ENCODE results near the gene PPCDC.

PPCDC gene

DNA sequence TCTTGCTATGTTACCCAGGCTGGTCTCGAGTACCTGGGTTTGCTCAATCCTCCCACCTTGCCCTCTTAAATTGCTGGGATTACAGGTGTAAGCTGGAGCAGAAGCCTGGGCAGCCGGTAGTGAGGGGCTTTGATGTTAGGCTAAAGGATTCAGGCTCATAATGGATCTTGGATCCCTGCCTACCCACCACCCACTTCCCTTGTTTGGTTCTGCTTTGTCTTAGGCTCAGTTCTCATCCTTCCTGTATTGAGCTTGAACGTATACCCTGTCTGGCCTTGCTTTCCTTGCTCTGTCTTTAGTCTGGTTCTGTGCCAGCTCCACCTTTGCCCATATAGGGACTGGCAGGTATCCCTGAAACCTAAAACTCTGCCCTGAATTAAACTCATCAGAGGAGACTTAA, 1.7 kb downstream of the PPCDC start:
- Histone ChIP-seq H3K4me1 (peaks cover 9% of the 10 kb centered on the region), H3K36me3 (replicated peaks) (peaks cover 15% of the 10 kb centered on the region), H3K9me3 (no peaks in the 10 kb centered on the region; the same call in 1 of the 2 replicates), H3K27me3 (ENCODE audit: low read depth) (no peaks in the 10 kb centered on the region), H3K4me3 (no peak overlapping the region)
- no peak for DNase-seq (ENCODE audit: low spot score in 2 of 2)
- in situ Hi-C loops (cut with MboI; ENCODE audit: low sequenced_read_pairs) = loop anchor here (5.0 to 10.0 kb wide), 2 partner anchors 177 to 660 kb away; partner anchors contain the start of gene C15orf39

DNA sequence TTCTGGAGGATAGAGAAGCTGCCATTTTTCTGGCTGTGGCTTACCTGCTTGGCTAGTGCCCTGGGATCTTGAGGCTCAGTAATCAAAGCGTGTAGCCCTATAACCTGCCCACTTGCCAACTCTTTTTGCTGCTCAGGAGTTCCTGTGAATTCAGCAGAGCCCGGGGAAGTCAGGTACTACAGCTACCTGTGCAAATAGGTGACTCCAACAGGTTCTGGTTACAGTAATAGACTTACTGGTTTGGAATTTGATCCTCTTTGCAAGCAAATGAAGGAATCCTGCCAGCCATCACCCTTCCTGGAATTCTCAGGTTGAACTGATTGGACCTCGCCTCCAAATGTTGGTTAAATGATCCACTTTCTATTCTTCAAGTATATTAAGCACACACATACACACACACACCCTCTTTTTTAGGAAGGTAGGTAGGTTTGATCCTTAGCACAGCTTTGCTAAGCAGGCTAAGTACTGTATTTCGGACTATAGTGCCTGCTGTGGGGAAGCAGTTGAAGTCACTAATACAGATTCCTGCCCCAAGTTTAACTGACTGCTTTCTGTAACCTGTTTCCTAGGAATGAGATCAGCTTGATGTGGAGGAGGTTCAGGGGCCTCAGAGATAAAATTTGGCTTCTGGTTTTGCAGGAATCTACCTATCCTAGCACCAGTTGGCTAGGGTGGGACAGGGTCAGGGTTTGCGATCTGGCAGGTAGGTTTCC, 2.3 kb downstream of the PPCDC start:
- H3K4me1 ChIP-seq = peaks cover 9% of the 10 kb centered on the region
- in situ Hi-C loops (cut with MboI; ENCODE audit: low sequenced_read_pairs) = loop anchor here (5.0 to 10.0 kb wide), 2 partner anchors 177 to 659 kb away; partner anchors contain the start of gene C15orf39
- no peaks in the 10 kb centered on the region; the same call in 1 of the 2 replicates for H3K9me3 ChIP-seq
- H3K27me3 ChIP-seq (ENCODE audit: low read depth) = no peaks in the 10 kb centered on the region
- DNase-seq (ENCODE audit: low spot score in 2 of 2) = no peak
- peaks cover 21% of the 10 kb centered on the region for H3K36me3 ChIP-seq (replicated peaks)
- no peak overlapping the region for H3K4me3 ChIP-seq

DNA sequence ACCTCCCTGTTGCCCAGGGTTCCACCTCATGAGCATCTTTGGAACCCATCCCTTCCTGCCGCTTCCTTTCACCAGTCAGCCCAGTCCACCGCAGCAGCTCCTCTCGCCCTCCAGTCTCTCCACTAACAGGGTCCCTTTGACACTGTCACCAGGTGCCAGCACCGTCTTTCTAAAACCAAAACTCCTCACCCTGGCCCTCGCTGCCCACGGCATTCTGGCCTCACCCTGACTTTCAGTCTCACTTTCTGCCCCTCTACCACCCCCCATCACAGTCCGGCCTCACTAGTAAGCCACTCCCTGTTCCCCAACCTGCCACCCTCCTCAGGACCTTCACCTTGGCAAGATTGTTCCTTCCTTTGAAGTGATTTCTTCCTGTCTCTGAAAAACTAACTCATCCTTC, 4.2 kb downstream of the PPCDC start:
- Histone ChIP-seq H3K9me3 (no peaks in the 10 kb centered on the region; the same call in 1 of the 2 replicates), H3K27me3 (ENCODE audit: low read depth) (no peaks in the 10 kb centered on the region), H3K4me3 (no peak overlapping the region), H3K4me1 (peaks cover 9% of the 10 kb centered on the region), H3K36me3 (replicated peaks) (peaks cover 23% of the 10 kb centered on the region)
- DNase-seq (ENCODE audit: low spot score in 2 of 2) = no peak
- in situ Hi-C loops (cut with MboI; ENCODE audit: low sequenced_read_pairs) = loop anchor here (5.0 to 10.0 kb wide), 2 partner anchors 175 to 657 kb away; partner anchors contain the start of gene C15orf39

DNA sequence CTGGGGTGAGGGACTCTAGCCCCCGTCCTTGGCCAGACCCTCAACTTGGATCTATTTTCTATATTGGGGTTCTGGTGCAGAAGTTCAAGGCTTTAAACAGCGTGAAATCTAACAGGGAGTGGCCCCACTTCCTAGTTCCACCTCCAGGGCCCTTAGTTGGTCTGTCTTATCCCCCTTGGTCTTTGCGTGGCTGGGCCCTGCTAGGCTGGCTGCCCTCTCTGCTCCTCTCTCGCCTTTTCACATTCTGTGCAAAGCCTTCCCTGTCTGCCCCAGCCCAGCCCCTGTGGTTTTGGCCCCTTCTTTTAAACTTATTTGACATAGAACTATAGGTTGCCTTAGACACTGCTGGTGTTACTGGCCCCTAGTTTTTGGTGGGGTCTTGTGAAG, 5.6 kb downstream of the PPCDC start:
- no peak for DNase-seq (ENCODE audit: low spot score in 2 of 2)
- Histone ChIP-seq H3K4me3 (no peak overlapping the region), H3K4me1 (peaks cover 8% of the 10 kb centered on the region), H3K27me3 (ENCODE audit: low read depth) (no peaks in the 10 kb centered on the region), H3K9me3 (no peaks in the 10 kb centered on the region), H3K36me3 (replicated peaks) (peaks cover 19% of the 10 kb centered on the region)
- in situ Hi-C loops (cut with MboI; ENCODE audit: low sequenced_read_pairs) = loop anchor here (5.0 to 10.0 kb wide), 2 partner anchors 173 to 656 kb away; partner anchors contain the start of gene C15orf39

DNA sequence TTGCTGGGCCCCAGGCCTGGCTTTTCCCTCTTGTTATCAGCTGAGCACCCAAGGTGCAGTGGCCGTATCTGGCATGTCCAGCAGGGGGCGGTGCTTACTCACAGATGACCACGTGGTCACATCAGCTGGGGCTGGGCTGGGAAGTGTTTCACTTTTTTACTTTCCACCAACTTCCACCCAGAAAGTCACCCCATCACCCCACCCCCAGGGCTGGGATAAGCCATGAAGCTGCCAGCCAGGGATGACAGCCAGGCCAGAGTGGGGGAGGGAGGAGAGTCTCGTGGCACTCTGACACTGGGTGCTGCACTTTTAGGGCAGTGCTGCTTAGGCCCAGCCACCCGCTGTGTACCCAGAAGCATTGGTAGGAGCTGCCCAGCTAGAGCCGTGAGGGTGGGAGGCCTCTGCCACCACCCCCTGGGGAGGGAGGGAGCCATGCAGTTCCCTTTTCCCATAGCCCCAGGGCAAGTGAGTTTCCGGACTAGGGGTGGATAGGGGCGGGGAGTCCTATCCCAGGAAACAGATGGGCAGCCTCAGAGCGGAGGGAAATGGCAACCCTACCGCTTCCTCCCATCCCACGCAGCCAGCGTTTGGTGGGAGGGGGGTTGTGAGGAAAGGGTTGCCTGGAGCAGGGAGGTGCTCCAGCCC, 6.1 kb downstream of the PPCDC start:
- no peaks in the 10 kb centered on the region for H3K9me3 ChIP-seq
- peaks cover 3% of the 10 kb centered on the region for H3K4me1 ChIP-seq
- peak; percentile 87 to 99 for DNase-seq (ENCODE audit: low spot score in 2 of 2)
- H3K27me3 ChIP-seq (ENCODE audit: low read depth) = no peaks in the 10 kb centered on the region
- H3K36me3 ChIP-seq (replicated peaks) = peaks cover 19% of the 10 kb centered on the region
- no peak overlapping the region for H3K4me3 ChIP-seq
- in situ Hi-C loops (cut with MboI; ENCODE audit: low sequenced_read_pairs) = loop anchor here (5.0 to 10.0 kb wide), 2 partner anchors 173 to 655 kb away; partner anchors contain the start of gene C15orf39

DNA sequence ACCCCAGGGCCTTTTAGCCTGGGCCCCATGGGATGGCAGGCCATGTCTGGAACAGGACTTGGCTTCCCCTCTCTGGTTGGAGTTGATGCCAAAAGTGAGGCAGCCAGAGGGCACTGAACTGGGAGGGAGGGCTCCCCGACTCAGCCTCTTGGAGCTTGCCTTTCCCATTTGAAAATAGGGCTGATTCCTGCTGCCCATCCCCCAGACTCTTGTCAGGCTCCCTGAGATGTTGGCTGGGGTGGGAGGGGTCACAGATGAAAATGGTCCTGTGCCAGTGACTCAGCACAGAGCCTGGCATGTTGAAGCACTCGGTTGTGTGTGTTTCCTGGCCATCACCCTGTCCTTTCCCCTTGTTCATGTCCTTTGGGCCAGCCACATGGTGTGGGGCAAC, 6.6 kb downstream of the PPCDC start:
- Histone ChIP-seq H3K4me1 (peaks cover 3% of the 10 kb centered on the region), H3K9me3 (no peaks in the 10 kb centered on the region), H3K36me3 (replicated peaks) (peaks cover 19% of the 10 kb centered on the region), H3K27me3 (ENCODE audit: low read depth) (no peaks in the 10 kb centered on the region), H3K4me3 (no peak overlapping the region)
- no peak for DNase-seq (ENCODE audit: low spot score in 2 of 2)
- in situ Hi-C loops (cut with MboI; ENCODE audit: low sequenced_read_pairs) = no loop called here

DNA sequence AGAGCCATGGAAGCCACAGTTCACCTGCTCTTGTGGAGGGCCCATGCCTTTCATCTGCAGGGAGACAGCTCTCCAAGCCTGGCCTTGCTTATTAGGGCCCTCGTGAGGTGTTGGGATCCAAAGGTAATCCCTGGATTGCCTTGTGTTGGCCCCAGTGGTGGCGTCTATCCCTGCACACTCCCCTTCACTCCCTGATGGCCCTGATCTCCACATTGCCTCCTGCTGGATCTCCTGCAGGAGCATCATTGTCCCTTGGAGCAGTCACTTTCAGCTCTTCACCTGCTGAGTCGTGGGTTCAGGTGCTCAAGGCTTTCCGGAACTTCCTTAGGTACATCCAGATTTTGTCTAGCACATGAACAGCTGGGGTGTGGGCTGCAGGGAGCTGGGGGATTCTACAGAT, 7.0 kb downstream of the PPCDC start:
- H3K4me3 ChIP-seq = no peak overlapping the region

DNA sequence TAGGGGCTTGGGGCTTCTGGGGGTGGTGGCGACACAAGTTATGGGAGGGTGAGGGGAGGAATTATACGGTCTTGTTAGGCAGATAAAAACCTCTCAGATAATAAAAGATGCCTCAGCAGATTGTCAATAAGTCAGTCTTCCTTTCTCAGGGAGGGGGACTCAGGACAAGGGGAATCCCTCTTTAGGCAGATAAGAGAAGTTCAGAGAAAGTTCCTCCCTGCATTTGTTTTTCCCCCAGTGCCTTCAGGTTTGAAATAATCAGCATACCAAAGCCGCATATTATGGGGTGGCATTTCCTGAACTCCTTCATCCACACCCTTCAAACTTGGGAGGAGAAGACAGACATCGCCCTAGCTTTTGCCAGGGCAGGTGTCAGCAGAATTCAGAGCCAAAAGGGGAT, 8.5 kb downstream of the PPCDC start:
- Histone ChIP-seq H3K4me1 (peaks cover 3% of the 10 kb centered on the region), H3K9me3 (no peaks in the 10 kb centered on the region), H3K4me3 (no peak overlapping the region), H3K36me3 (replicated peaks) (peaks cover 13% of the 10 kb centered on the region), H3K27me3 (ENCODE audit: low read depth) (no peaks in the 10 kb centered on the region)
- no peak for DNase-seq (ENCODE audit: low spot score in 2 of 2)
- in situ Hi-C loops (cut with MboI; ENCODE audit: low sequenced_read_pairs) = no loop called here

More for the DNA sequence above, 7.0 kb downstream of the PPCDC start:
- Histone ChIP-seq H3K9me3 (no peaks in the 10 kb centered on the region), H3K36me3 (replicated peaks) (peaks cover 19% of the 10 kb centered on the region), H3K4me1 (peaks cover 3% of the 10 kb centered on the region), H3K27me3 (ENCODE audit: low read depth) (no peaks in the 10 kb centered on the region)
- in situ Hi-C loops (cut with MboI; ENCODE audit: low sequenced_read_pairs) = no loop called here
- no peak for DNase-seq (ENCODE audit: low spot score in 2 of 2)

DNA sequence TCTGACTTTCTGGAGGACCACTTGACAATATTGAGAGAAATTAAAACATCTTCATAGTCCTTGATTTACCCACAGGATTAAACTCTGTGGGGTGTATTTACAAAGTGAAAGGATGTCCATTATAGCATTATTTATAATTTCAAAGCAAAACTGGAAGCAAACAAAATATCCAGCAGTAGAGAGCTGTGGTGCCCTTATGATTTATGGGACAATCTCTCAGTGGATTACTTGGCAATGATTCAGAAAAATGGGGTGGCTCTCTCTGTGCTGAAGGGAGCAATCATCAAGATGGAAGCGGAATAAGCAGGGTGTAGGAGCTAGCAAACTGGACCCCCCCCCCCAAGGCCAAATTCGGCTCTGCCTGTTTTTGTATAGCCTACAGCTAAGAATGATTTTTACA, 9.0 kb downstream of the PPCDC start:
- in situ Hi-C loops (cut with MboI; ENCODE audit: low sequenced_read_pairs) = no loop called here
- H3K27me3 ChIP-seq (ENCODE audit: low read depth) = no peaks in the 10 kb centered on the region
- H3K9me3 ChIP-seq = no peaks in the 10 kb centered on the region
- H3K4me1 ChIP-seq = peaks cover 3% of the 10 kb centered on the region
- no peak overlapping the region for H3K4me3 ChIP-seq
- peaks cover 13% of the 10 kb centered on the region for H3K36me3 ChIP-seq (replicated peaks)
- DNase-seq (ENCODE audit: low spot score in 2 of 2) = no peak

DNA sequence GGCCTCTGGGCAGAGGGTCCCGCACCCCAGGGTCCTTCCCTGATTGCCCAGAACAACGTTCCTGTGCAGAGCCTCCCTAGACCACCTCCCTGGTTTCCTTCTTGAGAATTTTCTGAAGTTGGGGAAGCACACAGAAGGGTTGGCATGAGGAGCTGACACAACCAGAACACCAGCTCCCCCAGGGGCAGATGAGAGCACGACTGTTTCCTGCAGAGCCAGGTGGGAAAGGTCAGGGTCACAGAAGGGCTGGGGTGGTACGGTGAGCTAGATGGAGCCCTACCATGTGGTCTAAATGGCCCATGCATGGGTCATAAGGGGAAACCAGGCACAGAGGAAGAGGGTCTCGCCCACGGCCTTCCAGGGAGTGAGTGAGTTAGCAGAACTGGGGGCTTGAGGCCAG, 10.4 kb downstream of the PPCDC start:
- Histone ChIP-seq H3K9me3 (no peaks in the 10 kb centered on the region), H3K27me3 (ENCODE audit: low read depth) (no peaks in the 10 kb centered on the region), H3K36me3 (replicated peaks) (peaks cover 19% of the 10 kb centered on the region), H3K4me3 (no peak overlapping the region), H3K4me1 (peaks cover 3% of the 10 kb centered on the region)
- no peak for DNase-seq (ENCODE audit: low spot score in 2 of 2)
- in situ Hi-C loops (cut with MboI; ENCODE audit: low sequenced_read_pairs) = no loop called here

DNA sequence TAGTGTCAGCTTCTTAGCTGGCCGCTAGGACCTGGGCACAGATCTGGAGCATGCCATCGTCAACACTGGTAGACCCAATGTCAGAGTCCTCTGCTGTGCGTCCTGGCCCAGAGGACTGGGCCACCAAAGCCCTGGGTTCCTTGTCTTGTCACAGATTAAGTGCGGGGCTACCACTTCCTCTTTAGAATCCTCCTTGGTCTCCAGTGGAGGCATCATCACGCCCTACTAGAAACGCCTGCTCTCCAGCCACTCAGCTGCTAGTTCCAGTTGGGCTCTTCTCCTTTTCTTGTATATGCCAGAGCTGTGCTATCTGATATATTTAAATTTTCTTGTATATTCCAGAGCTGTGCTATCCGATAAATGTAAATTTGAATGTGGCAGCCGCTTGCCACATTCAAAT, 11.2 kb downstream of the PPCDC start:
- H3K4me3 ChIP-seq = no peak overlapping the region
- no peaks in the 10 kb centered on the region for H3K9me3 ChIP-seq
- DNase-seq (ENCODE audit: low spot score in 2 of 2) = no peak
- in situ Hi-C loops (cut with MboI; ENCODE audit: low sequenced_read_pairs) = no loop called here
- H3K36me3 ChIP-seq (replicated peaks) = peaks cover 19% of the 10 kb centered on the region
- peaks cover under 1% of the 10 kb centered on the region for H3K4me1 ChIP-seq
- H3K27me3 ChIP-seq (ENCODE audit: low read depth) = no peaks in the 10 kb centered on the region

DNA sequence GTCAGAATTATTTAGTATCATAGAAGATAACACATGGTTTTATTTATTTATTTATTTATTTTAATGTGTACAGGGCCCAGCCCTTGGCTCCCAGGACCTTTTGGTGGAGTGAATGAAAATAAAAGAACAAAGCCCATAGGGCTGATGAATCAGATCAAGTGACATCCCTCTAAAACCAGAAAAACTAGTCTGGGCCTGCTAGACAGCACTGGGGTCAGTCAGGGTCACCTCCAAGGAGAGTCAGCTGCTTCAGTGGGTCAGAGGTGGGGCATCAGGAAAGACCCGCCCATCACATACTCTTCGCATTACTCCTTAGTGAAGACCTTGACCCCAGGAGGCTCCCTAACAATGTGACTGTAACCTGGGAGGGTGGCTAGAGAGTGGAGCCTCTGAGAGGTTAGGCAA, 12.8 kb downstream of the PPCDC start:
- Histone ChIP-seq H3K36me3 (replicated peaks) (peaks cover 6% of the 10 kb centered on the region), H3K4me3 (no peak overlapping the region), H3K27me3 (ENCODE audit: low read depth) (no peaks in the 10 kb centered on the region), H3K4me1 (no peaks in the 10 kb centered on the region; the same call in 1 of the 2 replicates), H3K9me3 (no peaks in the 10 kb centered on the region)
- DNase-seq (ENCODE audit: low spot score in 2 of 2) = peak in 1 of 2 experiments; percentile 49
- in situ Hi-C loops (cut with MboI; ENCODE audit: low sequenced_read_pairs) = no loop called here

DNA sequence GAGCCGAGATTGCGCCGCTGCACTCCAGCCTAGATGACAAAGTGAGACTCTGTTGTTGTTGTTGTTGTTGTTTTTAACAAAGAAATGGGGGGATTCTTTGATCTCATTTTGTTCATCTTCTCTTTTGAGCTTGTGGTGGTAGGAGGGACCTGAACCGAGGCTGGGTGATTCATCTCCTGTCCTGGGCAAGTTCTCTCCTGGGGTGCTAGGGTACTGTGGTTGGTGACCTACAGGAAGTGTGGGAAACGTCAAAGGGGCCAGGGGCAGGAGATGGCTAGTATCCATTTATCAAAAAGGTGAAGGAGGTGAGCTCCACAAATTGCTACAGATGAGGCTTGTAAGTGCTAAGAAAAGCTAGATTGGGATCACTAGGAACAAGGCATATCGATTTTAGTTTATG, 14.3 kb downstream of the PPCDC start:
- Histone ChIP-seq H3K4me1 (no peaks in the 10 kb centered on the region), H3K27me3 (ENCODE audit: low read depth) (no peaks in the 10 kb centered on the region), H3K9me3 (no peaks in the 10 kb centered on the region), H3K36me3 (replicated peaks) (peaks cover 12% of the 10 kb centered on the region), H3K4me3 (no peak overlapping the region)
- no peak for DNase-seq (ENCODE audit: low spot score in 2 of 2)
- in situ Hi-C loops (cut with MboI; ENCODE audit: low sequenced_read_pairs) = no loop called here

DNA sequence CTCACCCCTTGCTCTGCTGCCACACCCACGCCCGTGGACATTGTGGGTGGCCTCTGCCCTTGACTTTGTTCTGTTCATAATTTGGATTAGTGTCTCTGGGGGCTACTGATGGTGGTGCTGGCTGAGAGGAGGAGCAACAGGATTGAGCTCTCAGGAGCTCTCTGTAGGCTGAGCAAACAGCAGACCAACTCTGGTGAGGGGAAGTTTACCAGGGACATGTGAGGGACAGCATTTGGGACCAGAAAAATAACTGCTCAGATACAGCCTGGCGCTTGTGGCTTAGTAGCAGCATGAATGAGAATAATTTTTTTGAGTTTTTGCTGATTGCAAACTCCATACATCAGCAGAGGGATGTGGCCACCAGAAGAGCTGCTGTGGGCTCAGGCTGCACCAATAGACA, 14.8 kb downstream of the PPCDC start:
- in situ Hi-C loops (cut with MboI; ENCODE audit: low sequenced_read_pairs) = no loop called here
- Histone ChIP-seq H3K9me3 (no peaks in the 10 kb centered on the region), H3K36me3 (replicated peaks) (peaks cover 14% of the 10 kb centered on the region), H3K4me3 (no peak overlapping the region), H3K27me3 (ENCODE audit: low read depth) (no peaks in the 10 kb centered on the region), H3K4me1 (no peaks in the 10 kb centered on the region)
- DNase-seq (ENCODE audit: low spot score in 2 of 2) = no peak
